ENCODE results near the gene SLC25A43. TPM values are rescaled to one million over a fixed set of nuclear protein-coding genes. Genes with fewer than 3 reads are reported as not detected.
"Not testable (repeated sequence)": the region's sequence is repeated elsewhere in the genome, so short reads cannot be mapped to it uniquely, and the experiment has no call there.

The SLC25A43 gene
- total RNA-seq (2021) (38.4 and 42.3 TPM in 2 replicates), Bru-seq, nascent RNA (percentile 76 among the genes with signal in this experiment), BruChase-seq, experiment 1, labeled RNA remaining after a 2-hour chase (percentile 84 among the genes with signal in this experiment), BruChase-seq, experiment 2, labeled RNA remaining after a 6-hour chase (percentile 77 among the genes with signal in this experiment)
- long read RNA-seq, transcript SLC25A43-201 (5 exons, 2,783 nt) = major isoform, 48 of 66 reads
- long read RNA-seq, partial matches to known transcripts = 2 of 66 reads
- long read RNA-seq, other reads (novel, unspliced or antisense) = 15 of 66 reads

GRCh38 chrX:119398974-119399771 is at the start of gene SLC25A43:
Gene SLC25A43 (plus strand): TSS chrX:119399336. CDS start chrX:119399404, 68 bp downstream.
- H3K4me1 ChIP-seq (replicated peaks; ENCODE audit: insufficient read depth) = peaks cover 39% of the 10 kb centered on the region
- no peaks in the 10 kb centered on the region for H3K9me3 ChIP-seq (ENCODE audit: insufficient read depth, low read depth)
- ChIA-PET POLR2A (ENCODE audit: unreplicated experiment) (interaction anchor here (0.7 kb wide), 1 partner anchor 42 kb away, joined by 22 read pairs; no protein-coding TSS in a partner anchor), CTCF (no interaction called here)
- peak within 1 kb of the TSS; percentile 87 for H2AFZ ChIP-seq
- H3K79me2 ChIP-seq (ENCODE audit: low read depth) = peaks cover 41% of the 10 kb centered on the region
- intact Hi-C loops (cut with micrococcal nuclease; ENCODE audit: unreplicated experiment) = loop anchor here (2.0 kb wide), 1 partner anchor 70 kb away; the partner anchor contains the start of gene SLC25A5
- H3K27ac ChIP-seq = 0 out of 2 replicates have a peak within 1 kb of the TSS, but pooled peaks have one; percentile 38
- no peaks in the 10 kb centered on the region for H3K27me3 ChIP-seq (ENCODE audit: insufficient read depth, low read depth)
- H4K20me1 ChIP-seq (ENCODE audit: insufficient read depth) = no peaks in the 10 kb centered on the region; the same call in 1 of the 2 replicates
- no peak for TF ChIP-seq CTCF (conservative IDR thresholded peaks at IDR 0.05)
- TF ChIP-seq EZH2 (IDR thresholded peaks at IDR 0.05; ENCODE audit: low read depth) = no peak
- no peaks in the 10 kb centered on the region for H3K36me3 ChIP-seq (ENCODE audit: low read depth)
- peak within 1 kb of the TSS; percentile 94 for H3K4me3 ChIP-seq
- peak within 1 kb of the TSS; percentile 83 for H3K4me2 ChIP-seq
- peaks cover 24% of the 10 kb centered on the region for H3F3A ChIP-seq (ENCODE audit: insufficient read depth, low read depth)
- no peaks in the 10 kb centered on the region for H3K9me2 ChIP-seq (ENCODE audit: insufficient read depth)
- BruUV-seq (replicated peaks) = no TSS peak
- peak in 1 of 2 experiments; percentile 50 for DNase-seq

GRCh38 chrX:119359618-119360382 is 39.3 kb upstream of the SLC25A43 start:
- Histone ChIP-seq H3K27me3 (ENCODE audit: insufficient read depth, low read depth) (no peaks in the 10 kb centered on the region), H3K27ac (no peak overlapping the region), H3K36me3 (ENCODE audit: low read depth) (no peaks in the 10 kb centered on the region), H4K20me1 (ENCODE audit: insufficient read depth) (no peaks in the 10 kb centered on the region), H3K4me1 (replicated peaks; ENCODE audit: insufficient read depth) (no peaks in the 10 kb centered on the region), H3K9me3 (ENCODE audit: insufficient read depth, low read depth) (no peaks in the 10 kb centered on the region), H3K4me2 (no peak overlapping the region), H3K79me2 (ENCODE audit: low read depth) (no peaks in the 10 kb centered on the region), H3K4me3 (no peak overlapping the region), H3K9me2 (ENCODE audit: insufficient read depth) (no peaks in the 10 kb centered on the region; the same call in 1 of the 2 replicates), H3F3A (ENCODE audit: insufficient read depth, low read depth) (no peaks in the 10 kb centered on the region), H2AFZ (no peak overlapping the region)
- ChIA-PET POLR2A (ENCODE audit: unreplicated experiment) (no interaction called here), CTCF (no interaction called here)
- no TSS peak for BruUV-seq (replicated peaks)
- no peak for TF ChIP-seq EZH2 (IDR thresholded peaks at IDR 0.05; ENCODE audit: low read depth)
- TF ChIP-seq CTCF (conservative IDR thresholded peaks at IDR 0.05) = no peak
- DNase-seq = no peak
- intact Hi-C loops (cut with micrococcal nuclease; ENCODE audit: unreplicated experiment) = no loop called here

- H3K4me3 ChIP-seq; H2AFZ ChIP-seq; H4K20me1 ChIP-seq (ENCODE audit: insufficient read depth); DNase-seq; H3K9me2 ChIP-seq (ENCODE audit: insufficient read depth); H3K79me2 ChIP-seq (ENCODE audit: low read depth); H3K4me2 ChIP-seq; BruUV-seq (replicated peaks); H3K36me3 ChIP-seq (ENCODE audit: low read depth); H3K27ac ChIP-seq; H3F3A ChIP-seq (ENCODE audit: insufficient read depth, low read depth); H3K27me3 ChIP-seq (ENCODE audit: insufficient read depth, low read depth); H3K9me3 ChIP-seq (ENCODE audit: insufficient read depth, low read depth); H3K4me1 ChIP-seq (replicated peaks; ENCODE audit: insufficient read depth); intact Hi-C loops (cut with micrococcal nuclease; ENCODE audit: unreplicated experiment); CTCF ChIA-PET; POLR2A ChIA-PET (ENCODE audit: unreplicated experiment): not testable (repeated sequence)
Measured at GRCh38 chrX:119361451-119361850, 37.7 kb upstream of the SLC25A43 start.

GRCh38 chrX:119362074-119362473 is 37.1 kb upstream of the SLC25A43 start:
- POLR2A ChIA-PET (ENCODE audit: unreplicated experiment); H3K36me3 ChIP-seq (ENCODE audit: low read depth); H3F3A ChIP-seq (ENCODE audit: insufficient read depth, low read depth); H3K27me3 ChIP-seq (ENCODE audit: insufficient read depth, low read depth); H3K4me1 ChIP-seq (replicated peaks; ENCODE audit: insufficient read depth); H2AFZ ChIP-seq; H3K4me3 ChIP-seq; H3K9me2 ChIP-seq (ENCODE audit: insufficient read depth); intact Hi-C loops (cut with micrococcal nuclease; ENCODE audit: unreplicated experiment); H3K4me2 ChIP-seq; H3K9me3 ChIP-seq (ENCODE audit: insufficient read depth, low read depth); H3K27ac ChIP-seq; H4K20me1 ChIP-seq (ENCODE audit: insufficient read depth); CTCF ChIA-PET; BruUV-seq (replicated peaks); H3K79me2 ChIP-seq (ENCODE audit: low read depth); DNase-seq: not testable (repeated sequence)
